Motor neuron (in vitro differentiated cells): ENCODE measurements around the gene JAK1. TPM values are rescaled to one million over a fixed set of nuclear protein-coding genes. Genes with fewer than 3 reads are reported as not detected.
"Not testable (repeated sequence)": the region's sequence is repeated elsewhere in the genome, so short reads cannot be mapped to it uniquely, and the experiment has no call there.

Source experiments
- ATAC-seq, 8 experiments: fragments of 200-7000 bp; cut with Tn5 transposase; replicated peaks in 6 of 8; 2 replicates each; pipeline ENCODE4 v1.8.0; 2021; ENCODE audit warnings: mild to moderate bottlenecking in 8 of 8, moderate library complexity in 8 of 8
- H3K27ac ChIP-seq, 2 donors: fragments of 250-450 bp; sonication (Bioruptor Pico); 2 replicates each; pipeline ENCODE4 v1.9.0; 2021; ENCODE audit warnings: antibody characterized with exemption in 2 of 2, mild to moderate bottlenecking in 2 of 2, moderate library complexity in 1 of 2
- H3K4me1 ChIP-seq, 2 donors: fragments of 250-450 bp; sonication (Bioruptor Pico); replicated peaks in 1 of 2; 2 replicates each; pipeline ENCODE4 v1.6.1; 2021; ENCODE audit warnings: antibody characterized with exemption in 2 of 2, mild to moderate bottlenecking in 2 of 2, moderate library complexity in 1 of 2
- H3K4me3 ChIP-seq, 5 donors: fragments of 250-450 bp; sonication (Bioruptor Pico); 2 replicates each; pipeline ENCODE4 v1.9.0; 2021; ENCODE audit warnings: antibody characterized with exemption in 5 of 5, mild to moderate bottlenecking in 5 of 5, moderate library complexity in 4 of 5
- WGBS, 10 experiments: fragments of 450-650 bp; shearing (Covaris generic); methylation state at CpG; one replicate each; pipeline ENCODE4 v1.0.0; 2022; 5-methylcytosine and 5-hydroxymethylcytosine counted together
- in situ Hi-C, 9 experiments: fragments of 400-800 bp; cut with MboI; loops; one replicate each; pipeline ENCODE4 v1.15.0; 2021; ENCODE audit warnings: low sequenced_read_pairs in 9 of 9, low pct_unique_long_range_greater_than_20kb in 2 of 9; ENCODE audit not compliant: unreplicated experiment in 9 of 9
- total RNA-seq, 8 experiments: library from RNA; unstranded; fragments of 300-600 nt; gene quantifications; 2 replicates each; pipeline versions ENCODE4 v1.2.3 to v1.2.4, GENCODE V29; 2022

The JAK1 gene
- total RNA-seq, 8 experiments from 2014 or later: 44.8 to 149 (median 73.3) TPM

GRCh38 chr1:64820572-64820971, 145.8 kb downstream of the JAK1 start:
- not testable (repeated sequence) for H3K4me3 ChIP-seq, H3K27ac ChIP-seq, H3K4me1 ChIP-seq, ATAC-seq
- in situ Hi-C loops: loop anchor here in 2 of 9 experiments (10.0 to 25.0 kb wide), 2 partner anchors 556 to 558 kb away; no protein-coding TSS in a partner anchor
- 90 to 100% (median 100%) methylated on average over 2 to 3 of the region's 3 CpGs; no CpG with 5 or more reads in 1 of the 10 experiments for WGBS, 10 experiments

GRCh38 chr1:64817364-64817763, 149.0 kb downstream of the JAK1 start:
- H3K27ac ChIP-seq, H3K4me1 ChIP-seq, H3K4me3 ChIP-seq, ATAC-seq: not testable (repeated sequence)
- 0 to 100% (median 90%) methylated on average over 1 to 4 of the region's 5 CpGs; no CpG with 5 or more reads in 2 of the 10 experiments for WGBS, 10 experiments
- in situ Hi-C loops: loop anchor here in 1 of 9 experiments (25.0 kb wide), 1 partner anchor 555 kb away; no protein-coding TSS in a partner anchor

- WGBS, 10 experiments: 82 to 100% (median 100%) methylated on average over 1 of the region's 1 CpG
- Histone ChIP-seq H3K4me1 (no peaks in the 10 kb centered on the region), H3K27ac (no peak overlapping the region), H3K4me3 (no peak overlapping the region)
- no peak for ATAC-seq
- in situ Hi-C loops: loop anchor here in 1 of 9 experiments (25.0 kb wide), 1 partner anchor 552 kb away; no protein-coding TSS in a partner anchor
Observed at GRCh38 chr1:64814427-64814826, 151.9 kb downstream of the JAK1 start.

- peak in 2 of 8 experiments; percentile 8 to 45 for ATAC-seq
- in situ Hi-C loops: loop anchor here in 1 of 9 experiments (25.0 kb wide), 1 partner anchor 549 kb away; no protein-coding TSS in a partner anchor
- Histone ChIP-seq H3K4me1 (no peaks in the 10 kb centered on the region), H3K4me3 (no peak overlapping the region), H3K27ac (no peak overlapping the region)
- WGBS, 10 experiments: 56 to 96% (median 91%) methylated on average over 4 to 6 of the region's 6 CpGs; no CpG with 5 or more reads in 1 of the 10 experiments
Observed at GRCh38 chr1:64811131-64811530, 155.2 kb downstream of the JAK1 start.

GRCh38 chr1:64810001-64810400, 156.3 kb downstream of the JAK1 start:
- 71 to 100% (median 100%) methylated on average over 1 of the region's 1 CpG; no CpG with 5 or more reads in 2 of the 10 experiments for WGBS, 10 experiments
- in situ Hi-C loops: loop anchor here in 1 of 9 experiments (25.0 kb wide), 1 partner anchor 548 kb away; no protein-coding TSS in a partner anchor
- Histone ChIP-seq H3K4me3 (no peak overlapping the region), H3K27ac (no peak overlapping the region), H3K4me1 (no peaks in the 10 kb centered on the region)
- no peak for ATAC-seq

- Histone ChIP-seq H3K4me3 (no peak overlapping the region), H3K4me1 (no peaks in the 10 kb centered on the region), H3K27ac (no peak overlapping the region)
- no peak for ATAC-seq
- in situ Hi-C loops: loop anchor here in 1 of 9 experiments (25.0 kb wide), 1 partner anchor 547 kb away; no protein-coding TSS in a partner anchor
Observed at GRCh38 chr1:64809309-64809708, 157.0 kb downstream of the JAK1 start.

- ATAC-seq: no peak
- in situ Hi-C loops: loop anchor here in 1 of 9 experiments (25.0 kb wide), 1 partner anchor 540 kb away; no protein-coding TSS in a partner anchor
- H3K4me1 ChIP-seq: no peaks in the 10 kb centered on the region
- no peak overlapping the region for H3K27ac ChIP-seq
- H3K4me3 ChIP-seq: no peak overlapping the region
- WGBS, 10 experiments: 86 to 98% (median 93%) methylated on average over 2 to 6 of the region's 6 CpGs
Observed at GRCh38 chr1:64801851-64802523, 164.4 kb downstream of the JAK1 start.

- no peak overlapping the region for H3K27ac ChIP-seq
- no peak overlapping the region for H3K4me3 ChIP-seq
- ATAC-seq: no peak
- in situ Hi-C loops: no loop called here
- H3K4me1 ChIP-seq: no peaks in the 10 kb centered on the region
Observed at GRCh38 chr1:64798872-64799271, 167.5 kb downstream of the JAK1 start.

GRCh38 chr1:64790832-64791487, 175.4 kb downstream of the JAK1 start:
- in situ Hi-C loops: no loop called here
- no peak overlapping the region for H3K4me3 ChIP-seq
- no peak for ATAC-seq
- 60 to 100% (median 100%) methylated on average over 1 to 2 of the region's 2 CpGs; no CpG with 5 or more reads in 3 of the 10 experiments for WGBS, 10 experiments
- H3K4me1 ChIP-seq: no peaks in the 10 kb centered on the region
- H3K27ac ChIP-seq: no peak overlapping the region

Other genes with a start within 250 kb of the JAK1 start
- 10 to 100 TPM in 6 of 8 experiments, 1 to 10 TPM in 2; 6.4 to 16.9 (median 11.3) TPM for gene RAVER2, start 221.5 kb downstream of the JAK1 start, total RNA-seq
- gene AK4, start 181.7 kb upstream of the JAK1 start, total RNA-seq: 10 to 100 TPM in 7 of 8 experiments, 1 to 10 TPM in 1; 2.7 to 45.6 (median 27.2) TPM